ENCODE results near the gene NDE1. TPM values are rescaled to one million over a fixed set of nuclear protein-coding genes. Genes with fewer than 3 reads are reported as not detected.
"Not testable (repeated sequence)": the region's sequence is repeated elsewhere in the genome, so short reads cannot be mapped to it uniquely, and the experiment has no call there.

NDE1 gene
- total and polyA plus RNA-seq, 2 experiments from 2014 or later: 10.3 to 11.8 TPM

DNA sequence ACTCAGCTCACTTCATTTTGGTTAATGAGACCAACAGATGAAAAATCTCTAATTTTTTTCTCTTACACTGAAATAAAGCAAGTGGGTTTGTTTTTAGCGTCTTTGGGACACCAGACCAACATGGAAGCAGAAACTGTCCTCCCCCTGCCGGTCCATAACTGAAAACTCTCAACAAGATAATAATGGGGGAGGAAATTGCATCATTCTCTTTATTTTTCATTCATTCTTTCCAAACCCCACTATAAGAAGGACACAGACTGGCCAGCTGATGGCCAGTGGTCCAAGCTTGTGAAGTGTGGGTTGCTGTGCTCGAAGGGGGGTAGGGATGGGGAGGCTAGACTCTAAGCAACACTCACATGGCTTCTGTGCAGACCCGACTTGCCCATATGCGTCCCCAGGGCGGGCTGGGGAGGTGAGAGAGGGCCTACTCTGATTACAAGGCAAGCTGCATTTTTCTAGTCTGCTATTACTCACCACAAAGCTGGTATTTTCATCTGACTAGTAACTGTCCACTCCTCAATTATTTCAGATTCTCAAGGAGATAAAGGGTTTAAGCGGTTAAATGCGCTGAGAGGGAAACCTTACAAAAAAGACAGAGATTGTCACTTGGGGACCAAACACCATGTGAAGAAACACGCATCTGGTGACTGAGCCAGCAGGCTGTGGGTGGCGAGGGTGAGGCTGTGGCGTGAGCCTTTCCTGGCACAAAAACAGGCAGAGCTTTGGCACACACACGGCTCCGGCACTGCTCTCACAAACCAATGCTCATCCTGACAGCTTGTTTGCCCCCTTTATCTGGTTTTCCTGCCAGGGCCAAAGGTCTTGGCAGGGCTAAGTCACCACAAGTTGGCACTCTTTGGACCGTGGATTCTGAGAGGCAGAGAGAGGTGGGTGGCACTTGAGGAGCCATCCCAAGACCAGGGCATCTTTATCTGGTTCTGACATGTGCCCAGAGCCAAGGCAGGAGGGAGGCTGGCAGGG is 45.3 kb upstream of the NDE1 start:
- Histone ChIP-seq H3K4me1 (ENCODE audit: insufficient read depth) (no peaks in the 10 kb centered on the region), H4K20me1 (ENCODE audit: insufficient read depth, poor library complexity, severe bottlenecking) (no peaks in the 10 kb centered on the region), H3K4me2 (no peak overlapping the region), H2AFZ (no peak overlapping the region), H3K9me3 (ENCODE audit: low read depth) (no peaks in the 10 kb centered on the region), H3K36me3 (replicated peaks; ENCODE audit: insufficient read depth, low read depth) (no peaks in the 10 kb centered on the region), H3K79me2 (no peaks in the 10 kb centered on the region), H3K27ac (no peak overlapping the region), H3K4me3 (no peak overlapping the region), H3K27me3 (no peaks in the 10 kb centered on the region), H3K9me2 (replicated peaks; ENCODE audit: insufficient read depth) (no peaks in the 10 kb centered on the region)
- 93% methylated on average over 14 of the region's 14 CpGs for WGBS (ENCODE audit: low lambda C conversion rate, missing lambda C conversion rate)
- no peak for TF ChIP-seq EZH2 (IDR thresholded peaks at IDR 0.05; ENCODE audit: borderline replicate concordance)
- no peak for DNase-seq (ENCODE audit: low spot score)

DNA sequence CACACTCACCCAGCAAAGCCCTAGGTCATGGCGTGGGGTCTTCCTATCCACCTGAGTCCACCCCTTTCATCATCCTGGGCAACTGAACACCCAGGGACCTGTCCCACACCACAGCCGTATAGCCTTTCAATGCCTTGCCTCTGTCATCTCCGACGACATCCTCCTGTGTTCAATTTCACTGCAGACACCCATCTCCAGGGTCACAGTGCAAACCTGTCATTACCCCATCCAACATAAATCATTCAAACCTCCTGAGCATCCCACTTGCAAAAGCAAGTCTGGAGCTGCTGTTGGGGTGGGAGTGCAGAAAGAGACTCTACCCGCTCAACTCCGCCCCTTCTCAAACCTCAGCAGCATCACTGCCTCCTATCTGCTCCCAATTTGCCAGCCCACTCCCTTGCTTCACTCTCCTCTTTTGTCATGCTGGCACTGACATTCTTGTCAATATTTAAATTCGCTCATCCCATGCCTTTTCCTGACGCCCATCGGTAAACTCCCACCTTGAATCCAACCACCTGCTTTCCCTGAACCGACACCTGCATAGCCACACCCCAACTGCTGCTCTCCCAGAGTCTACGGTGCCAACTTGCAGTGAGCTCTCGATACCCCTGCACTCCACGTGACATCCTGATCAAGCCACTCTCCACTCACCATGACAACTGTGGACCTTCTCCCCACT is 44.1 kb upstream of the NDE1 start:
- Histone ChIP-seq H3K4me1 (ENCODE audit: insufficient read depth) (no peaks in the 10 kb centered on the region), H3K4me2 (no peak overlapping the region), H3K36me3 (replicated peaks; ENCODE audit: insufficient read depth, low read depth) (no peaks in the 10 kb centered on the region), H3K9me3 (ENCODE audit: low read depth) (no peaks in the 10 kb centered on the region), H3K27ac (no peak overlapping the region), H4K20me1 (ENCODE audit: insufficient read depth, poor library complexity, severe bottlenecking) (no peaks in the 10 kb centered on the region), H2AFZ (no peak overlapping the region), H3K9me2 (replicated peaks; ENCODE audit: insufficient read depth) (no peaks in the 10 kb centered on the region), H3K4me3 (no peak overlapping the region), H3K27me3 (no peaks in the 10 kb centered on the region), H3K79me2 (no peaks in the 10 kb centered on the region)
- WGBS (ENCODE audit: low lambda C conversion rate, missing lambda C conversion rate): 97% methylated on average over 13 of the region's 13 CpGs
- DNase-seq (ENCODE audit: low spot score): no peak
- no peak for TF ChIP-seq EZH2 (IDR thresholded peaks at IDR 0.05; ENCODE audit: borderline replicate concordance)

DNA sequence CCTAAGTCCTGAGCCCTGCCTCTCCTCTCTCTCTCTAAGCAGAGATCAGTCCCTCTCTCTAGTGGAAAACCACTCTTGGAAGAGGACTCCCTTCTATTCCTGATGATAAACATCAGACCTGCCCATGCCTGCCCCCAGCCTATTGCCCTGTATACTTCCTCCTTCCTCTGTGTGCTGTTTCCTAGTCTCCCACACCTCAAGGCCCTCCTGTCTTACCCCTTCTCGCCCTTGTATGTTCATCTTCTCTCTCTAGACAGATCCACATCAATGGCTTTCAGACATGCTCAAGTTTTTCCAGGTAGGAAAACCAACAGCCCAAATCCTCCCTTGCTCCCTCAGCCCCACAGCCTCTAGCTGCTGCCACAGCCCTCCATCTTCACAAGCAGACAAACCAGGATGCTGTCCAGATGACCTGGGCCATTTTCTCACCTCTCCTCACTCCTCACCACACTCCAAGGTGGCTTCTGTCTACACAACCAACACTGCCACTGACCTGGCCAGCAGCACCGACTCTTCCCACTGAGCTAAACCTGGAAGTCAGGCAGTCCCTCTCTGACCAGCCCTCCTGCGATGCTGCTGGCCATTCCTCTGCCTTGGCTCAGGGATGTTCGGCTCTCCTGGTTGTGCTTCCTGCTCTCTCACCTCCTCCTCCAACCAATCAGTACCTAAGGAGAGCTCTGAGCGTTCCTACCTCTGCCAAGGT is 43.4 kb upstream of the NDE1 start:
- H3K4me1 ChIP-seq (ENCODE audit: insufficient read depth): no peaks in the 10 kb centered on the region
- no peak overlapping the region for H3K4me3 ChIP-seq
- no peaks in the 10 kb centered on the region for H3K9me3 ChIP-seq (ENCODE audit: low read depth)
- H3K27ac ChIP-seq: no peak overlapping the region
- no peaks in the 10 kb centered on the region for H3K9me2 ChIP-seq (replicated peaks; ENCODE audit: insufficient read depth)
- no peaks in the 10 kb centered on the region for H3K27me3 ChIP-seq
- no peak overlapping the region for H3K4me2 ChIP-seq
- no peaks in the 10 kb centered on the region for H4K20me1 ChIP-seq (ENCODE audit: insufficient read depth, poor library complexity, severe bottlenecking)
- WGBS (ENCODE audit: low lambda C conversion rate, missing lambda C conversion rate): 96% methylated on average over 5 of the region's 5 CpGs
- no peak overlapping the region for H2AFZ ChIP-seq
- TF ChIP-seq, protein P1, sequence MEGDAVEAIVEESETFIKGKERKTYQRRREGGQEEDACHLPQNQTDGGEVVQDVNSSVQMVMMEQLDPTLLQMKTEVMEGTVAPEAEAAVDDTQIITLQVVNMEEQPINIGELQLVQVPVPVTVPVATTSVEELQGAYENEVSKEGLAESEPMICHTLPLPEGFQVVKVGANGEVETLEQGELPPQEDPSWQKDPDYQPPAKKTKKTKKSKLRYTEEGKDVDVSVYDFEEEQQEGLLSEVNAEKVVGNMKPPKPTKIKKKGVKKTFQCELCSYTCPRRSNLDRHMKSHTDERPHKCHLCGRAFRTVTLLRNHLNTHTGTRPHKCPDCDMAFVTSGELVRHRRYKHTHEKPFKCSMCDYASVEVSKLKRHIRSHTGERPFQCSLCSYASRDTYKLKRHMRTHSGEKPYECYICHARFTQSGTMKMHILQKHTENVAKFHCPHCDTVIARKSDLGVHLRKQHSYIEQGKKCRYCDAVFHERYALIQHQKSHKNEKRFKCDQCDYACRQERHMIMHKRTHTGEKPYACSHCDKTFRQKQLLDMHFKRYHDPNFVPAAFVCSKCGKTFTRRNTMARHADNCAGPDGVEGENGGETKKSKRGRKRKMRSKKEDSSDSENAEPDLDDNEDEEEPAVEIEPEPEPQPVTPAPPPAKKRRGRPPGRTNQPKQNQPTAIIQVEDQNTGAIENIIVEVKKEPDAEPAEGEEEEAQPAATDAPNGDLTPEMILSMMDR (IDR thresholded peaks at IDR 0.05; ENCODE audit: poor library complexity): no peak
- TF ChIP-seq EZH2phosphoT487 (IDR thresholded peaks at IDR 0.05; ENCODE audit: low read depth, severe bottlenecking, unreplicated experiment): no peak
- no peak for TF ChIP-seq EZH2 (IDR thresholded peaks at IDR 0.05; ENCODE audit: borderline replicate concordance)
- H3K79me2 ChIP-seq: no peaks in the 10 kb centered on the region
- H3K36me3 ChIP-seq (replicated peaks; ENCODE audit: insufficient read depth, low read depth): peaks cover 3% of the 10 kb centered on the region
- DNase-seq (ENCODE audit: low spot score): no peak

DNA sequence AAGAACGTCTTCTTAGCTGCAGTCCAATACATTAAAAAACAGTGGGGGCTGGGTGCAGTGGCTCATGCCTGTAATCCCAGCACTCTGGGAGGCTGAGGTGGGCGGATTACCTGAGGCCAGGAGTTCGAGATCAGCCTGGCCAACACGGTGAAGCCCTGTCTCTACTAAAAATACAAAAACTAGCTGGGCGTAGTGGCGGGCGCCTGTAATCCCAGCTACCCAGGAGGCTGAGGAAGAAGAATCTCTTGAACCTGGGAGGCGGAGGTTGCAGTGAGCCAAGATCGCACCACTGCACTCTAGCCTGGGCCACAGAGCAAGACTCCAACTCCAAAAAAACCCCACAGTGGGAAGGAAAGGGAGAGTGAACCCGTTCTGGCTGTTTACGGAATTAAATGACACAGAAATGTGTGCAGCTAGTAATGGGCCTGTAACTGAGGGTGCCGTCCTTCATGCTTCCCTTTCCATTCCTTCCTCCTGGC is 42.8 kb upstream of the NDE1 start:
- not testable (repeated sequence) for H3K9me2 ChIP-seq (replicated peaks; ENCODE audit: insufficient read depth); H4K20me1 ChIP-seq (ENCODE audit: insufficient read depth, poor library complexity, severe bottlenecking); DNase-seq (ENCODE audit: low spot score); H3K27me3 ChIP-seq; H3K4me2 ChIP-seq; H3K79me2 ChIP-seq; H3K4me1 ChIP-seq (ENCODE audit: insufficient read depth); H3K4me3 ChIP-seq; H3K36me3 ChIP-seq (replicated peaks; ENCODE audit: insufficient read depth, low read depth); H2AFZ ChIP-seq; H3K27ac ChIP-seq; H3K9me3 ChIP-seq (ENCODE audit: low read depth)
- WGBS (ENCODE audit: low lambda C conversion rate, missing lambda C conversion rate): 98% methylated on average over 11 of the region's 12 CpGs

Measured in hepatocyte (in vitro differentiated cells).